T-cell (primary cell): Measurements from ENCODE around the gene DMBT1. TPM values are rescaled to one million over a fixed set of nuclear protein-coding genes. Genes with fewer than 3 reads are reported as not detected.

Experiments used
- ATAC-seq, 4 experiments: fragments of 200-7000 bp in 3 of 4; fragments of 150-1000 bp in 1 of 4; cut with Tn5 transposase; replicated peaks in 1 of 4; 1 replicate in 3 of 4; 2 replicates in 1 of 4; pipeline ENCODE4 v1.10.0; 2021; ENCODE audit warnings: moderate library complexity in 3 of 4, mild to moderate bottlenecking in 2 of 4, moderate number of reproducible peaks in 1 of 4
- CTCF ChIA-PET, 2 donors: fragments of 300-600 bp; sonication (Branson Sonifier 250); formaldehyde crosslinking; loops; one replicate each; lab custom pipeline; 2022; ENCODE audit warnings: antibody characterized with exemption in 2 of 2; lab: Charles Lee
- POLR2A ChIA-PET, 2 donors: fragments of 300-600 bp; sonication (Branson Sonifier 250); formaldehyde crosslinking; loops; one replicate each; lab custom pipeline; 2022; ENCODE audit warnings: antibody characterized with exemption in 2 of 2; lab: Charles Lee
- DNase-seq, 35 experiments: peaks; one replicate each; pipeline versions ENCODE4 v3.0.0 to v3.0.0-alpha.2; 2013 to 2023
- H3K27ac ChIP-seq: one replicate; pipeline ENCODE4 v1.5.1; 2013; ENCODE audit warnings: low read length
- H3K27me3 ChIP-seq, 2 experiments: replicated peaks in 1 of 2; 1 replicate in 1 of 2; 2 replicates in 1 of 2; pipeline versions ENCODE4 v1.6.1 to v1.7.0; 2013; ENCODE audit warnings: low read length in 1 of 2, mixed read lengths in 1 of 2; ENCODE audit not compliant: control insufficient read depth in 2 of 2, insufficient read depth in 2 of 2; ENCODE audit errors: extremely low read depth in 1 of 2
- H3K36me3 ChIP-seq, 2 donors: 1 replicate in 1 of 2; 2 replicates in 1 of 2; pipeline versions ENCODE4 v1.6.1 to v1.7.0; 2013; ENCODE audit warnings: low read length in 1 of 2; ENCODE audit not compliant: control insufficient read depth in 2 of 2, insufficient read depth in 1 of 2; ENCODE audit errors: extremely low read depth in 1 of 2
- H3K4me1 ChIP-seq, 2 experiments: 1 replicate in 1 of 2; 2 replicates in 1 of 2; pipeline versions ENCODE4 v1.6.1 to v1.7.0; 2013; ENCODE audit warnings: low read length in 2 of 2, mixed read lengths in 1 of 2; ENCODE audit not compliant: insufficient read depth in 2 of 2, control insufficient read depth in 1 of 2; ENCODE audit errors: extremely low read depth in 1 of 2
- H3K4me3 ChIP-seq, 2 donors: 1 replicate in 1 of 2; 2 replicates in 1 of 2; pipeline versions ENCODE4 v1.5.1 to v1.7.0; 2013; ENCODE audit warnings: mild to moderate bottlenecking in 2 of 2, low read length in 1 of 2, moderate library complexity in 1 of 2; ENCODE audit not compliant: control insufficient read depth in 1 of 2; ENCODE audit errors: extremely low read depth in 1 of 2
- H3K9me3 ChIP-seq: 2 replicates; pipeline ENCODE4 v1.7.0; 2013
- H3K27ac Mint-ChIP-seq, 2 donors: one replicate each; pipeline ENCODE4 v1.8.0; 2020 to 2021; ENCODE audit warnings: mild to moderate bottlenecking in 2 of 2, mixed read lengths in 2 of 2
- H3K27me3 Mint-ChIP-seq, 2 donors: one replicate each; pipeline ENCODE4 v1.8.0; 2021 to 2022; ENCODE audit warnings: mixed read lengths in 2 of 2
- H3K36me3 Mint-ChIP-seq: one replicate; pipeline ENCODE4 v1.8.0; 2021; ENCODE audit warnings: mixed read lengths
- H3K4me1 Mint-ChIP-seq, 3 donors: one replicate each; pipeline ENCODE4 v1.8.0; 2020 to 2022; ENCODE audit warnings: mixed read lengths in 3 of 3, mild to moderate bottlenecking in 1 of 3
- H3K4me3 Mint-ChIP-seq, 3 donors: one replicate each; pipeline ENCODE4 v1.8.0; 2020 to 2022; ENCODE audit warnings: mild to moderate bottlenecking in 3 of 3, mixed read lengths in 3 of 3, moderate library complexity in 3 of 3
- H3K9me3 Mint-ChIP-seq, 3 donors: one replicate each; pipeline ENCODE4 v1.8.0; 2020 to 2022; ENCODE audit warnings: mixed read lengths in 3 of 3
- WGBS: methylation state at CpG from one replicate; pipeline ENCODE4 v1.1.5; 2013; ENCODE audit warnings: missing lambda C conversion rate; ENCODE audit not compliant: insufficient coverage; 5-methylcytosine and 5-hydroxymethylcytosine counted together
- total RNA-seq, 35 experiments: library from RNA in 6 of 35; stranded (reverse) in 6 of 35; fragments of 120-200 nt in 1 of 35; gene quantifications; one replicate each; pipeline versions ENCODE4 v1.2.1 to v1.2.4 and lab custom pipeline; 2013 to 2026

The DMBT1 gene
- total RNA-seq, 5 donors from 2014 or later (not counting 1 experiment from before 2014, with no cell fraction given) = 0.10 to 0.18 (median 0.13) TPM; not detected in 2

DNA sequence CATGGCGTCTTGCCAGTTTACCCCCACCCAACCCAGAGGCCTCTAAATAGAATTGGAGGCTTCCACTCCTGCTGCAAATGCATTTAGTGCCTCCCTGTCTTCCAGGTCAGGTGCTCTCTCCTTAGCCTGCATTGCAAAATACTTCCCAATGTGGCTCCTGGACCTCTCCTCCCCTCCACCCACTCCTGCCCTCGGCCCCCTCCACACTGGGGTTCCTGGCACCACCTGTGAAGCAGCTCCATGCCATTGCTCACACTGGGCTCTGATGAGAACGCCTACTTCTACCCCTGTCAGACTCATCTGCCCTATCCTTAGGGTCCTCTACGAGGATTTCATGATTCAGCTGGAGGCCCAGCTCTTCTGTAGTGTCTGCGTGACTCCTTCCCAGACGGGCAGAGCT lies 101.7 kb downstream of the DMBT1 start:
- H3K27me3 Mint-ChIP-seq = peaks cover 21 to 33% of the 10 kb centered on the region in 2 donors

DNA sequence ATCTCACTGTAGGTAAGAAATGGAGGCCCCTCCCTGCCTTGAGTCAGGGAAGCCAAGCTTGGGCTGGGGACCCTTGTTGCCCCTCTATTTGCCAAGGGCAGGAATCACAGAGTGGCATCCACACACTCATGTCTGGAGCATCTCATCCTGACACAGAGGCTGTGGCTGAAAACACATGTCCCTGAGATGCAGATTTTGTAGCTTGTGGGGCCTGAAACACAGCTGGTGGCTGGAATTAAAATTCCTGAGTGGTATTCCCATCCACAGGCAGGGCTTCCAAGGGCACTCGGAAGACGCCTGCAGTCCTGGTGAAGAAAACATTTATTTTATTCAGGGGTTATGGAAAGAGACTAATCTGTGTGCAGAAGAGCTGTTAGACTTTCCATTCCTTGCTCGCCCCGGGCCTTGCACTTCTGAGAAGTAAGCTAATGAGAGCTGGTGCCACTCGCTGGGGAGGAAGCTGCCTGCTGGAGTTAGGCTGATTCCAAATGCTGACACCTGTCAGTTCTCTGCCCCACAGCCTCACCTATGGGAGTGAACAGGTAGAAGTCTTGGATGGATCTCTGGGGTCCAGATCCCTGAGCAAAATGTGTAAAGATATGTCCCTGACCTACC lies 103.1 kb downstream of the DMBT1 start:
- Histone ChIP-seq H3K9me3 (no peaks in the 10 kb centered on the region), H3K27ac (no peak overlapping the region), H3K27me3 (peaks cover 0 to 18% of the 10 kb centered on the region in 2 experiments), H3K4me1 (no peaks in the 10 kb centered on the region), H3K4me3 (no peak overlapping the region), H3K36me3 (no peaks in the 10 kb centered on the region)
- H3K27me3 Mint-ChIP-seq = peaks cover 27 to 42% of the 10 kb centered on the region in 2 donors
- ChIA-PET CTCF (no interaction called here), POLR2A (no interaction called here)
- no peak overlapping the region for H3K4me3 Mint-ChIP-seq
- no peaks in the 10 kb centered on the region for H3K4me1 Mint-ChIP-seq
- no peaks in the 10 kb centered on the region for H3K9me3 Mint-ChIP-seq
- no peak for DNase-seq
- no peak for ATAC-seq
- H3K36me3 Mint-ChIP-seq = no peaks in the 10 kb centered on the region
- no peak overlapping the region for H3K27ac Mint-ChIP-seq
- WGBS = 84% methylated on average over 3 of the region's 5 CpGs

More for the DNA sequence above, 101.7 kb downstream of the DMBT1 start:
- DNase-seq = no peak
- Histone ChIP-seq H3K9me3 (no peaks in the 10 kb centered on the region), H3K36me3 (no peaks in the 10 kb centered on the region), H3K27ac (no peak overlapping the region), H3K4me1 (no peaks in the 10 kb centered on the region), H3K4me3 (no peak overlapping the region), H3K27me3 (peaks cover 0 to 21% of the 10 kb centered on the region in 2 experiments)
- Mint-ChIP-seq H3K4me3 (no peak overlapping the region), H3K36me3 (no peaks in the 10 kb centered on the region), H3K27ac (no peak overlapping the region), H3K9me3 (no peaks in the 10 kb centered on the region), H3K4me1 (no peaks in the 10 kb centered on the region)
- POLR2A ChIA-PET = no interaction called here
- no peak for ATAC-seq
- 55% methylated on average over 3 of the region's 6 CpGs for WGBS
- CTCF ChIA-PET = no interaction called here

DNA sequence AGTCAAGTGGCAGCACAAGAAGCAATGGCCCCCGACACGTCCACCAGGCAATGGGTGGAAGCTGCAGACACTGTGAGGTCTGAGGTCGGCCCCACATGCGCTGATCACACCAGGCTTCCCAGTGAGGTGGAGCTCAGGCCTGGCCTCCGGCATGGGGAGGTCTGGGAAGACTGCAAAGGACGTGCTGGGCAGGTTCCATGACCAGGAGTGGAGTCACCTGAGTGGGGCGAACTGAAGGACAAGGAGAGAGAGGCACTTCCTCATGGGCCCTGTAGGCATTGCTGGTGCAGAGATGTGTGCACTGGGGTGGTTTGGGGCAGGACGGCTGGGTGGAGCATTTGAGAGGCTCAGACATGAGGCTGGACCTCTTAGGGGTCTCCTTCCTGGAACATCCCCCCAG lies 103.9 kb downstream of the DMBT1 start:
- H3K36me3 Mint-ChIP-seq = no peaks in the 10 kb centered on the region
- Histone ChIP-seq H3K4me3 (no peak overlapping the region), H3K36me3 (no peaks in the 10 kb centered on the region), H3K27ac (no peak overlapping the region), H3K4me1 (no peaks in the 10 kb centered on the region), H3K9me3 (no peaks in the 10 kb centered on the region), H3K27me3 (peaks cover 0 to 15% of the 10 kb centered on the region in 2 experiments)
- H3K4me3 Mint-ChIP-seq = no peak overlapping the region
- CTCF ChIA-PET = no interaction called here
- ATAC-seq = no peak
- POLR2A ChIA-PET = no interaction called here
- peaks cover 27 to 45% of the 10 kb centered on the region in 2 donors for H3K27me3 Mint-ChIP-seq
- no peak for DNase-seq
- no peaks in the 10 kb centered on the region for H3K9me3 Mint-ChIP-seq
- 73% methylated on average over 6 of the region's 8 CpGs for WGBS
- H3K27ac Mint-ChIP-seq = no peak overlapping the region
- no peaks in the 10 kb centered on the region for H3K4me1 Mint-ChIP-seq

DNA sequence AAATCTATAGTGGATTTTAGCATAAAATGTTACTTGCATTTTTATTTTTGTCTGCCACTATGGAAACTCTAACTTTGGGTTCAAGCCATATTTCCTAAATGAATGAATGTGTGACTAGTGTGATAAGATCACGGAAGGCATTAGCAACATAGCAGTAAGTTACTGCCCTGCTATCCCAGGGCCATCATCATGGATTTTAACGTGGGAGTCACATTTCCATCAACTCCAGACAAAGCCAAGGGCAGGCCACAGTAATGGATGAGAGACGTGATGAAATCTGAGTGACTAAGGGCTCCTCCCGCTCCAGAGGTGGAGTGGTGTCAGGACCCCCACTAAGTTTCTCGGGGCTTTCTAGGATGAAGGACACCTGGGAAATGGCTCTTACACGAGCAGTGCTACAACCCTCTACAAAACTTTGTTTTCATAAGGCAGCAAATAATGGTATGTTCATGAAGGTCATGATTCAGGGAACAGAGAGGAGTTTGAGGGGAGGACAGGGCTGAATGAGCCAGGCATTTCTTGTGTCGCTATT lies 104.8 kb downstream of the DMBT1 start:
- H3K27ac Mint-ChIP-seq = no peak overlapping the region
- 100% methylated on average over 1 of the region's 7 CpGs for WGBS
- no peaks in the 10 kb centered on the region for H3K9me3 Mint-ChIP-seq
- no peaks in the 10 kb centered on the region for H3K4me1 Mint-ChIP-seq
- Histone ChIP-seq H3K4me3 (no peak overlapping the region), H3K9me3 (no peaks in the 10 kb centered on the region), H3K27ac (no peak overlapping the region), H3K27me3 (peaks cover 0 to 18% of the 10 kb centered on the region in 2 experiments), H3K36me3 (no peaks in the 10 kb centered on the region), H3K4me1 (no peaks in the 10 kb centered on the region)
- DNase-seq = no peak
- no peak for ATAC-seq
- peaks cover 27 to 45% of the 10 kb centered on the region in 2 donors for H3K27me3 Mint-ChIP-seq
- ChIA-PET POLR2A (no interaction called here), CTCF (no interaction called here)
- no peak overlapping the region for H3K4me3 Mint-ChIP-seq
- no peaks in the 10 kb centered on the region for H3K36me3 Mint-ChIP-seq

DNA sequence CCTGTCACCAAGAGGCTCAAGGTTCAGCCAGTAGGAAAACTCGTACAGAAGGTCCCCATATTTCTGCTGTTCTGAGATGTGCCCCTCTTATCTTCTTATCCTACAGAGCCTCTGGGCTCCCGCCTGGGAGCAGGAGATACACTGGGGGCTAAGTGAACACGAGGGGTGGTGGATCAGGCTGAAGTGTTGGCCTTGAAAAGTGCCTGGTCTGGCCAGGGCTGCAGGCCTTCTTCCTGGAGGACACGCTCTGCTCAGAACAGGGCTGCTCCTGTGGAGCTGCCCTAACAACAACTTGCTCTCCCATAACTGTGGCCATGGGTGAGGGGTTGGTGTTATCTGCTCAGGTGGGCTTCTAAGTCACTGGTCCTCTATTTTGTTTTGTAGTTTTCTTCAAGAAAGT lies 105.4 kb downstream of the DMBT1 start:
- Histone ChIP-seq H3K27ac (no peak overlapping the region), H3K4me3 (no peak overlapping the region), H3K27me3 (peaks cover 0 to 16% of the 10 kb centered on the region in 2 experiments), H3K9me3 (no peaks in the 10 kb centered on the region), H3K4me1 (no peaks in the 10 kb centered on the region), H3K36me3 (no peaks in the 10 kb centered on the region)
- Mint-ChIP-seq H3K27me3 (peaks cover 30 to 49% of the 10 kb centered on the region in 2 donors), H3K4me3 (no peak overlapping the region), H3K27ac (no peak overlapping the region), H3K36me3 (no peaks in the 10 kb centered on the region), H3K9me3 (no peaks in the 10 kb centered on the region), H3K4me1 (no peaks in the 10 kb centered on the region)
- no peak for DNase-seq
- ChIA-PET CTCF (no interaction called here), POLR2A (no interaction called here)
- 60% methylated on average over 2 of the region's 4 CpGs for WGBS
- ATAC-seq = no peak

DNA sequence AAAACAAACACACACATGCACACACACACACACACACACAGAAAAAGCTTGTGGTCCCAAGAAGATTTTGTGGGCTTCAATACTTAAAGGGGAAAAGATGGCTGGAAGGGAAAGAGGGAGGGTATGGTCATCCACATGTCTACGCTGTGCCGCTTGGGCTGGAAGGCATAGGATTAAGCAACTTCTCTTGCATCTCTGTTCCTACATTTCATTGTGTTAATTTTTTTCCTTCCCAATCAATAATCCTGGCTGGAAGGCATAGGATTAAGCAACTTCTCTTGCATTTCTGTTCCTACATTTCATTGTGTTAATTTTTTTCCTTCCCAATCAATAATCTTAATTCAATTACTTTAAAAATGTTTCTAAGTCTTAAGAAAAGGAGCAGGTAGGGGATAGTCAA lies 108.5 kb downstream of the DMBT1 start:
- Histone ChIP-seq H3K9me3 (no peaks in the 10 kb centered on the region), H3K4me1 (no peaks in the 10 kb centered on the region), H3K27me3 (peaks cover 0 to 16% of the 10 kb centered on the region in 2 experiments), H3K36me3 (no peaks in the 10 kb centered on the region), H3K27ac (no peak overlapping the region), H3K4me3 (no peak overlapping the region)
- H3K27me3 Mint-ChIP-seq = peaks cover 31 to 44% of the 10 kb centered on the region in 2 donors
- no peak overlapping the region for H3K27ac Mint-ChIP-seq
- ATAC-seq = no peak
- POLR2A ChIA-PET = no interaction called here
- no CpG with 5 or more reads among the region's 2 CpGs for WGBS
- H3K4me3 Mint-ChIP-seq = no peak overlapping the region
- no peaks in the 10 kb centered on the region for H3K4me1 Mint-ChIP-seq
- H3K9me3 Mint-ChIP-seq = no peaks in the 10 kb centered on the region
- H3K36me3 Mint-ChIP-seq = no peaks in the 10 kb centered on the region
- CTCF ChIA-PET = no interaction called here
- DNase-seq = no peak
